Dedifferentiated amniotic fluid mesenchymal stem cell (primary cell): ENCODE measurements around the gene PEX10.

Experiments used
- DNase-seq: peaks from one replicate; pipeline ENCODE4 v3.0.0-alpha.2; 2016; ENCODE audit errors: extremely low spot score

Gene PEX10

DNA sequence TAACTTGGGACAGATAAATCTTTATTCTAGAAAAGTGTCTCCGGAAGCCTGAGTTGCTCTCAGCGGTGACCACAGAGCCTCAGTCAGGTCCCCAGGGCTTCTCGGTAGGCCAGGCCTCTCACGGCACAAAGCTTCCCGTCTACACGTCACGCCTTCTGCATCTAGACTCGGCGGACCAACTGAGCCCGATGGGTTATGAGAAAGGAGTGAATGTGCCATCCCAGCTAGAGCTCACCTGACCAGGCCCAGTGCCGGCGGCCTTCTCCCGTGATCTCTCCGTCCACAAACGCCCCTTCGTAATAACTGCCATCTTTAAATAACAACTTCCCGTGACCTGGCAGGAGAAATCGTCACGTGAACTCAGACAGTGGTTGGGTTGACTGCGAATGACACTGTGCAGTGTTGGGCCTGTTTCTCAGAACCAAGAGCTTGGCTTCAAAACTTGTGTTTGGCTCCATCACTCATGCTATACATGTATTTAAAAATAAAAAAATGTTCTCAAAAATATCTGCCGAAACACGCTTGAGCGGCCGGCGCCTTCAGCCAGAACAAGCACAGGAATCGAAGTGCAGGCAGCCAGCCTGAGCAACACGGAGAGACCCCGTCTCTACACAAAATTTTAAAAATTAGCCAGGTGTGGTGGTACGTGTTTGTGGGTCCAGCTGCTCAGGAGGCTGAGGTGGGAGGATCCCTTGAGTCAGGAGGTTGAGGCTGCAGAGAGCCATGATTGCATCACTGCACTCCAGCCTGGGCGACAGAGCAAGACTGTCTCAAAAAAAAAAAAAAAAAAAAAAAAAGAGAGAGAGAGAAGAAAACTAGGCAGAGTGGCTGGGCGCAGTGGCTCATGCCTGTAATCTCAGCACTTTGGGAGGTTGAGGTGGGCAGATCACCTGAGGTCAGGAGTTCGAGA, 24.1 kb downstream of the PEX10 start:
- DNase-seq, result no peak

DNA sequence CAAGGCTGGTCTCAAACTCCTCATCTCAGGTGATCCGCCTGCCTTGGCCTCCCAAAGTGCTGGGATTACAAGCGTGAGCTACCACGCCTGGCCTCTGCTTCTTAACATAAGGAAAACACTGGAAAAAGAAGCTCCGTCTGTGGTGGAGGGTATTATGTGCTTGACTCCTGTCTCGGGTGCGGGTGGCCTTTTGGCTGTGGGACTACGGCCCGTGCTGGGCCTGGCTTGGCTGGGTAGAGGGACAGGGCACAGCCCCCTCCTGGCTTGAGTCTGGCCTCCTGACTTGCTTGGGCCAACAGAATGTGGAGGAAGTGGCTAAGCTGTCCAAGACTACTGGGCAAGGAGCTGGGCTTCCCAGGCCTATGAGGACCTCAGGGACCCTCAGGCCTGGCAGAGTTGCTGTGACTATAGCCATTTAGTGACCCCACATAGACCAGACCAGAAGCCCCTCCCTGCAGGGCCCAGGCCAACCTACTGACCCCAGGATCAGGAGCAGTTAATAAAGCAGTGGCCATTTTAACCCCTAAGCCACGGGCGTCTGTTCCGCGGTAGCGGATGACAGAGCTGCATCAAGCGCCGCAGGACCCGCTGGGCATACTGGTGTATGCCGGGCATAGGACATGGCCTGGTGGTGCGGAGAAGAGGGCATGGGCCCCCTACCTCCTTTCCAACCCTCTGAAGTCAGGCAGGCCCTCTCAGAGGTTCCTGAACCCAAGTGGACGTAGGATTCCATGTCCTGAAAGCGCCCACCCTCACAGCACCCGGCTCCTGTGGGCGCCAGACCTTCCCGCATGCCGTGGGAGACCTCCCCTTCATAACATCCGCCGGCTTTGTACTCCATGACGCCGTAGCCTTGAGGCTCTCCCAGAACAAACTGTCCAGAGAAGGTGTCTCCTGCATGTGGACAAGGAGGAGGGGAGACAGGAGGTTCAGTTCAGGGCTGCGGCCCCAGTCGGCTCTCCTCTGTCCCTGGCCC, 25.4 kb downstream of the PEX10 start:
- no peak for DNase-seq

DNA sequence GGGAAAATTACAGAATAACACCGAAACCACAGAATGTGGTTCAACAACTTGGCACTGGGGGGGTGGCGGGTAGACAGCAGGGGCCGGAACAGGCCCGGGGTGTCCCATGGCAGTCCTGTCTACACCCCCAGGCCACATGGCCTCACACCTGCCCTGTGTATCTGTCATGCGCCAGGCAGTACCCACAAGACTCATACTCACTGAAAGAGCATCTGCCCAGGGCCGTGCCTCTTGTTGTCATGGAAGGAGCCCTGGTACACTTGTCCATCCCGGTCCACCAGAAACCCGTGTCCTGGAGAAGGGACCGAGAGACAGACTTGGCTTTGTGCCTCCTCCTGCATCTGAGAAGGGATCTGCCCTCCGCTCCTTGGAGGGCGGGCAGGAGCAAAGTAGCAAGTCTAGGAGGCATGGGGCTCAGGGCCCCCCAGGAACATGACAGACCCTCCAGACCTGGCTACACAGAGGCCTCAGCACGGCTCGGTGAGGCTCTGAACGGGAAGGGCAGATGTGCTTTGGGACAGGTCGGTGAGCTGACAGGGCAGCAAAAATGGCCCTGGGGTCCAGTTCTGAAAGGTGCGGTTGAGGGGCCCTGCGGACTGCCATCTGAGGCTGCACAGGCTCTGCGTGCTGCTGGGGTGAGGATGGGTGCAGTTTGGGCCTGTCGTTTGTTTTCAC, 26.6 kb downstream of the PEX10 start:
- DNase-seq, result no peak

DNA sequence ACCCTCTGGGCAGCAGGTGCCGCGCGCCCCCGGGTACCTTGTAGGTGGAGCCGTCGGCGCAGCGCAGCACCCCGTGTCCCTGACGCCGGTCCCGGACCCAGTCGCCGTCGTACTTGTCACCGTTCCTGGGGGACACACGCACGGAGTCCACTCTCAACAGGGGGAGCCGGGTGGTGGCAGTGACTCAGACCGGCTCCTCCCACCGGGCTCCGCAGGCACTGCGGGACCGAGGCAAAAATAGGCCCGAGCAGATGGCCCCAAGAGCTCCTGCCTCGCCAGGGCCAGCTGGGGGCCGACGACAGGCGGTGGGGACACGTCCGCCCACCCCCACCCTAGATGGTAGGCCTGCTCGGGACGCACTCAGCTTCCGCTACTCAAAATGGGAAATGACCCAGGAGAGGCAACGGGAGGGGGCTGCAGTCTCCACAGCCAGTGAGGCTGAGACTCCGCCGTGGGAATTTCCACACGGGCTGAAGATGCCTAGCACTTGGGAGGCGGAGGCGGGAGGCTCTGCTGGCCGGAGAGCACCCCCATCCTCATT, 27.4 kb downstream of the PEX10 start:
- DNase-seq, result no peak

DNA sequence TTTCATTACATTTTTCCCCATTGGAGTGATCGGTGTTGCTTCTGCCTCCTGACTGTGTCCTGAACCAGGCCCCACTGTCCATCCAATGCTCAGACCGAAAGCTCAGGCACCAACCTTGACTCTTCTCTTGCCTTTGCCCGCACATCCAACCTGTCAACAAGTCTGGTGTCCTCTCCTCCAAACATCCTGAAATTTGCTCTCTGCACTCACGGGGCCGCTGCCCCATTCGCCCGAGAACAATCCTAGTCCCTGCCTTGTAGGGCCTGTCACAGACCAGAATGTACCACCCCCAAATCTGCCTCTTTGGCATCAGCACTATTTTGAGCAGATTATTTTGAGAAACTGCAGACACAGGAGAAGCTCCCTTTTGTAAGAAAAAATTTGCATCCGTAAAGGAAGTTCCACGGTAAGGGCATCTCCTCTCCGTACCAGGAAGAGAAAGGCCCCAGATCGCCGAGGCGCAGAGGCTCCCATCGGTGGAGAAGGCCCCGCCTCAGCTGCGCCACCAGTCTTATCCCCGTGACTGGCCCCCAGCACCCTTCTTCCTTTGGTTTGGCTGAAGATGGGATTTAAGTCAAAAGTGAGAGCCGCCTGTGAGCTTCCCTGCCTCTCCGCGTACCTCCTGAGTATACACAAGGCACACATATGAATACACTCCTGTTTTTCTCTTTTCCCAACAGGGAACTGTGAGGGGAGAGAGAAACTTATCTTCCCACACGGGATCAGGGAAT, 28.1 kb downstream of the PEX10 start:
- no peak for DNase-seq

DNA sequence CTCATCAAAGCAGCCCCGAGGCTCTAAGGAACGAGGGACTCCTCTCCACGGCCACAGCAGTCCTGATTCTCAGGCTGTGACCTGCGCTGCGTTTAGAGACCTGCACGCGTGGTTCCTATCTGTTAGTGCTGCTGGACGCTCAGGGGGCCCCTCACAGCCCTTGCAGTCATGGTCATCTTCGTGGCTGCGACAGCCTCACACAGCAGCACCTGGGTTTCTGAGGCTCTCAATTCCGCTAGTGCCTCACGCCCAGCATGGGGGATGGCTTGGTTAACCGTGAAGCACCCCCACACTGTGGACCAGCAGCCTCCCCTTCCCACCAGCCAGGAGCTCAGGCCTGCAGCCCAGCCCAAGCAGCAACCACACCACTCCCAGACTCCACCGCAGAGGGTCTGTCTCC, 28.8 kb downstream of the PEX10 start:
- no peak for DNase-seq

DNA sequence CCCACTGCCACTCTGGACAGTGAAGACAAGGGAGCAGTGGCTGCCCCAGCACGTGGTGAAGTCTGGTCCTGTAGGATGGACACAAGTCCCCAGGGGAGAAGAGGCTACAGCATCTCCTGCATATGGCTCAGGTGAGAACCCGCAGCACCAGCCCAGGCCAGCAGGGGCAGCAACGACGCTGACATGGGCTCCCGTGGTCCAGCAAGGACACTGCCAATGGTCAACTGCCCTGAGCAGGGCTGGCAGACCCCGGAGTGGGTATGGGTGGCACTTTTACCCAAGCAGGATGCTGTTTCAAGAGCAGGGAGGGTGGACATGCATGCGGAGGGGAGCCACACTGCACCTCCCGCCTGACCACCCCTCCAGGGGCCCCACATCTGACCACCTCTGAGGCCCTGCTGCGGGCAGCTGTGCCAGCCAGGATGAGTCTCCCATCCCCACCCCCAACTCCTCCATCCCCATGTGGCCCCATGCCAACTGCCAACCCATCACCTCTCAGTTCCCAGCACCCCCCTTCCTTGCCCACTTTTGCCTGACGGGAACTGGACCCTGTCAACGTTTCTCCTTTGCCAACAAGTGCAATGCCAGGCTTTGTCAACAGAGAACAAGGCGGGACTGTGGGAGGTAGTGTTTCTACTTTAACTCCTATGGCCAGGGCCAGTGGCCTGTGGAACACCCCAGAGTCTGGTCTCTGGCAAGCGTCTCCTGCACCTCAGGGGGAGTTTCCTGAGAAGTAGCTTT, 29.6 kb downstream of the PEX10 start:
- peak; percentile 16 for DNase-seq

DNA sequence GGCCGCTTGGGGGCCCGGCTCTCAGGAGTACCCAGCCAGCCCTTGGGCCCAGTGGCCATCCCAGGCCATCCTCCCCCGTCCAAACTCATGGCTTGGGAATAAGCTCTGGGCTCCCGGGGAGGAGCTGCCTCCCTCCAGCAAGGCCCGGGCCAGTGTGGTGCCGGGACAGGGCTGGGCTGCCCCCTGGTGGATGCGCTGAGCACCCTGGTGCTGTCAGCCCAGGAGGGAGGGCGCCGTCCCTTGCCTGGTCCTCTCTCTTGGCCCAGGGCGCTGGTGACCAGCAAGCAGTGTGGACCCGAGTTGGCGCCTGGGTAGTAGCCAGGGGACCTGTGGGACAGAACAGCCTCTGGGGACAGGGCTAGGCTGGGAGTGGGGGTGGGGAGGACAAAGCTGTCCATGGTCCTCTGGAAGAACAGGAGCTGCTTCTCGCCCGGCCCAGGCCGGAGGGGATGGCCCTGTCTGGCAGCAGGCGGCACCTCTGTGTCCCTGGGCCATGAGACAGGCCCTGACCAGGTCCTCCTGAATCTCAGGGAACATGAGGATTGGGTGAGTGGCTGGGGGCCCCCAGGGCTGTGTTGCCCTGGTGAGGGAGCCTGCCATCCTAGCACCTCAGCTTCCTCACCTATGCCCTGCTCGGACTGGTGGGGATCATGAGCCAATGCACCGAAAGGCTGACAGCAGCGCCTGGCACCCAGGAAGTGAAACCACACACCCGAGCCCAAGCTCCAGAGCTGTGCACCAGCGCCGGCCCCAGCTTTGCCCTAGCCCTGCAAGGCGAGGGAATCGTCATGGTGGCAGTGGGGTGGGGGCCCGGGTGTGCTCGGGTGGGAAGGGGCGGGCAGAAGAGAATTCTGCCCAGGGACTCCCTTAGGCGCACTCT, 30.4 kb downstream of the PEX10 start:
- DNase-seq, result peak; percentile 69

DNA sequence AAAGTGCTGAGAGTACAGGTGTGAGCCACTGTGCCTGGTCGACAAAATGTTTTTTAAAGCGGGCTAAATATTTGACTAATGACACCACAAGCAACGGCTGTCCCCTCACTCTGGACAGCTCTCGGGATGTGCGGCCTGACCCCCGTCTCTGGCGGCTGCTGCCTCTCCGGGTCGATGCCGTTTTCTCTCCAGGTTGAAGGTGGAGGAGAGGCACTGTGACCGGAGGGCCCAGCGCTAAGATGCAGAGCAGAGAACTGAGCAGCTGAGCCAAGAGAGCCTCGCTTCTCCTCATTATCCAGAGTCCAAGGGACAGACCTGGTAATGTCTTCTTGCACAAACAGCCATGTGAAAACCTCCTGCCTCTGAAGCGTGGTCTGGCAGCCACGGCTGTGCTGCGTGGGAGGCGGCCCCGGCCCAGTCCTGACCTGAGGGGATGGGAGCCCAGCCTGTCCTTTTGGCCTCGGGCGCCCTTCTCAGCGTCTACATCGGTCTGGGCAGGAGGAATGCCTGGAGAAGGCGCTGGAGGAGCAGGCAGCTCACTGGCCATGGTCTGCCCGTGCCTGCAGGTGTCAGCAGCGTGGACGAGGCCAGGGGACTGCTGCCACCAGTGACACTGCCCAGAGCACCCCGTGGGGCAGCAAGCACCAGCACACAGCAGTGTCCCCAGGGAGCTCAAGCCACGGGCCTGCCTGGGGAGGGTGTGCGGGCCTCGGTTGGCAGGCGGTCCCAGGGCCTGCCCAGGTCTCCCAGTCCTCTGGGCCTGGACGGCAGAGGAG, 31.4 kb downstream of the PEX10 start:
- DNase-seq, result no peak

DNA sequence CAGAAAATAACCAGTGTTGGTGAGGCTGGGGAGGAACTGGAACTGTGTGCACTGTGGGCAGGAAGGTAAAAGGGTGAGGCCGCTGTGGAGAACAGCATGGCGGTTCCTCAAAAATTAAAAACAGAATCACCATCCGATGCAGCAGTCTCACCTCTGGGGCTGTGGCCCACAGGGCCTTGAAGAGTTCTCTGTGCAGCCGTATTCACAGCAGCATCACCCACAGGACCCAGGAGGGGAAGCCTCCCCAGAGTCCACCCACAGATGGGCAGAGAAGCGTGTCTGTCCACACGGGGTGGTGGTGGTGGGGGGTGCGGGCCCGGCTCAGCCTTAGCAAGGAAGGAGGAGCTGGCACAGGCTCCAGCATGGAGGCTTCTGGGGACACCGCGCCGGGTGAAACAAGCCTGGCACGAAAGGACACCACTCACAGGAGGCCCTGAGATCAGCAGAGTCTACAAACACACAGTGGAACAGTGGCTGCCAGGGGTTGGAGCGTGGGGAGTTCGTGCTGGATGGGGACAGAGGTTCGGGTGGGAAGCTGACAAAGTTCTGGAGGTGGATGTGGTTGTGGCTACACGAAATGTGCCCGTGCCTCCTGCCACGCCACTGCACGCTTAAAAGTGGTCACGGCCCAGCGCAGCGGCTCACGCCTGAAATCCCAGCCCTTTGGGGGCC, 32.5 kb downstream of the PEX10 start:
- DNase-seq, result no peak

DNA sequence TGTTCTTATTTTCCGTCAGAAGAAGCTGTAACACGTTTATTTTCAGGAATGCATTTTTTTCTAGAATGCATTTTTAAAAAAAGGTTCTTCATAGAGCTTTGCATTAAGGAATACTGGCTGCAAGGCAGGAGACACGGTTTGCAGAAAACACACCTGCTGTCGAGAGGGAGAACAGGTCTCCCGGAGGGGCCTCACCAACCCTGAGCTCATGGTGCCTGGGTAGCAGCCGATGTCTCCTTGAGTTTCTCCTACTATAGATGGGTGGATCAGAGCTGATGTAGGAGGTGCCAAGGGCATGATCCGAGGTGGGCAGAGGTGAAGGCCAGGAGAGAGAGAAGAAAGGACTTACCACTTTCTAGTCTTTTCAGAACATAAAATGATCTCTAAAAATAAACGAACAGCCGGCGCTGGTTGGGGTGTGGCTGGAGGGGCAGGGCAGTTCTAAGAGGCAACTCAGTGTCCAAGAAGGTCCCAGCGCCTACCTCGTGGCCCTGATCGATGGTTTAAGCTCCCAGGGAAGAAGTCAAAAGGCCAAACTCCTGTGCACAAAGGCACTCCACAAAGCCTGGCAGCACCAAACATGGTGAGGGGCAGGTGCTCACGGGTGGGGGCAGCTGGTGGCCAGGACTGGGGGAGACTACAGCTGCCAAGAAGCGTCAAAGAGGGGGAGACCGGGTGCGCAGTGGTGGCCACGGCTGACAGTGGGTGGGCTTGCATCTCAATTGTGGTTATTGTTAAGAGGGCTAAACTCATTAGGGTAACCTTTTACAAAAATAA, 33.2 kb downstream of the PEX10 start:
- DNase-seq, result no peak

DNA sequence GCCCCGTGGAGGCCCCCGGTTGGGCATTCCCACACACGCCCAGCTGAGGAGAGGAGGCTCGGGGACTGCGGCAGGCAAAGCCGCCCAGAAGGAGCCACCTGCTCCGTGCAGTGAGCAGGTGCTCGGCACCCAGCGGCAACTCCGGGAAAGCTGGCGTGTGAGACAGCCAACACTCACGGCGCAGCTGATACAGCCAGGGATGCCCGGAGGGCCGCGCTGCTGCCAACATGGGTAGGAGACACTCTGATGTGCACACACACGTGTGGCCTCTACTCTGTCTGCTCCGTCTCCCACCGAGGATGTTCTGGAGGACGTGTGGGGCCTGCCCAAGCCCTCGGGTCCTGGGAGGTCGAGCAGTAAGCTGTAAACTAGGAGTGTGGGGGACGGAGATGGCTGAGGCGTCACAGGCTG, 33.9 kb downstream of the PEX10 start:
- no peak for DNase-seq

DNA sequence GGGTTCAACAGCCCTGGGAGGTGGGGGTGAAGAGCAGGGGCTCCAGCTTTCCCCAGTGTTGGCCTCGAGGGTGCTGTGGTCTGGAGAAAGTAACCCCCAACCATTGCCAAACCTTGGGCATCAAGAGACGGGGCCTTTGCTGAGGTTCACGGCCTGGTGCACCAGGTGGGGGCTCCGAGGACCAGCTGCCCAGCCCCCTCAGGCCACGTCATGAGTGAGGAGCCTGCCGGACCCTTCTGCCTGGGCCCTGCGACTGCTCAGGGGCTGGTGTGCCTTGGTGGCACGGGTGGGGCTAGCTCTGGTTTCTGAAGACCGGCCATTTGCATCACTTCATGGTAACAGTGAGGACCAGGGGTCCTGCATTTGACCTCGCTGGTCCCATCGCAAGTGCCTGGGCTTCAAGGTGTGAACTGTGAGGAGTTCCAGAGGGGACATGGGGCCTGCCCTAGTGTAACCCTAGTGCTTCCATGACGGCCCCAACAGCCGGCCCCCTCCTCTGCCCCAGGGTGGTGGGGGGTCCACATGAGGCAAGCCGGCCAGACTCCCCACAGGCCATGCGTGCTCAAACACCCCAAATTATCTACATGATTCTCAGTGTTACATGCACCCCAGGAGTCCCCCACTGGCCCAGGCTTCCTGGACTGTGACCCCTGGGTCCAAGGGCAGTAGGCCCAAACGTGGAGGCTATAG, 34.5 kb downstream of the PEX10 start:
- DNase-seq, result no peak

DNA sequence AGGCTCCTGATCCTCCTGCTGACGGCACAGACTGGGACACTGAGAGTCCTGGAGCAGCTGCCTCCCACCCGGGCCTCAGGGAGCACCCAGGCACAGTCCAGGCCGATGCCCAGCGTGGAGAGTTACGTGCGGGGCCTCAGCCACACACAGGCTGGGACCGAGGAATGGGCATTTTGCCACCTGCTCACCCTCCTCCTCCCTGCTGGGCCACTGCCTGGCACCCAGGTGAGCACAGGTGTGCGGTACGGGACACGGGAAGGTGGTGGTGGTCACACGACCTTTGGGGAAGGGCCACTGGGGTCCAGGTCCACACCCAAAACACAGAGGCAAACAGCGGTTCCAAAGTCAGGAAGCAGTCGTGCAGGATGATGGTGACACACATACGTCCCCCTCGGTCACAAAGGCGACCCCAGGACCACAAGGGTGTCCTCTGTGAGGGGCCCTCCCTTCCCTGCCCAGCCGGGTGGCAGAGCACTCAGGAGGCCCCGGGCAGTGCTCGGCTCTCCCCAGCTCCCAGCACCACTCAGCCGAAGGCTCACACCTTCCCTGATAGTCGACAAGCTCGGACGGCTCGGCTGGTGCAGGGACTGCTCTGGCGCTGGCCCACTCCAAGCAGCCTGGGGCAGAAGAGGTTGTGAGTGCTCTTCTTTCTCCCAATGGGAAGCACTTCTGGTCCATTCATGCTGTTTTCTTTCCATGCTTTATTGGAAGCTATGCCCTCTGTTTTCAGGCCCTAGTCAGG, 35.3 kb downstream of the PEX10 start:
- no peak for DNase-seq

DNA sequence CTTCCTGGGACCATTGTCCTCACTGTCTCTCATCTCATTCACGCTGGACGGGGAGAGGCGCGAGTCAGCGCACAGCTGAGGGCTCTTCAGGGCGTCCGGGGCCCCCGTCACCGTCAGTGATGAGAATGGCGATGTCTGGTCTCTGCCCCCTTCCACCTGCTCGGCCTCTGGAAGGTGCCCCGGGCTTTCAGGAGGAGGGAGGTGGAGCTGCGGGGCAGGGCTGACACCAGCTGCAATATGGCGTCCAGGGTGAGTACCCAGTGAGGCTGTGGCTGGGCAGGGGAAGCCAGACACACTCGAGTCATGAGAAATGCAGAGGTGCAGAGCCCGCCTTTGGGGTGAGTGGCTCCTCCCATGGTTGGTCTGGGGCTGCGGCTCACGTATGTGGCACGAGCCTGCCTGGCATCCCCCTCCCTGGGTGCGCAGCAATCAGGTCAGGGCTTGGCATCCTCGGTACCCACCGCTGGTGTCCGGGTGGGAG, 36.1 kb downstream of the PEX10 start:
- no peak for DNase-seq

DNA sequence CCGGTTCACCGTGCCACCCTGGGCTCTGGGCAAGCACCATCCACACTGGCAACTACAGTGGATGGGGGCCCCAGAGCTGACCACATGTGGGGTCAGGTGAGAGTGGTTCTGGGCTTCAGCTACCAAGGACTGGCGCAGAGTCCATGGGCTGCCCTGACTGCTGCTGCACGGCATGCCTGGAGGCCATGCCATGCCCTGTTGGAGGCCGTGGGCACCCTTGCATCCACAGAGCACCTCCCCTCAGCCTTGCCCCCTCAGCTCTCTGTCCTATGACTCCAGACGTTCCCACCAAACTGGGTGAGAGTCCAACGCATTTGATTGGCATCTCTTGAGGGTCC, 36.5 kb downstream of the PEX10 start:
- DNase-seq, result no peak
